ENCODE results near the gene POMT1.

DNA sequence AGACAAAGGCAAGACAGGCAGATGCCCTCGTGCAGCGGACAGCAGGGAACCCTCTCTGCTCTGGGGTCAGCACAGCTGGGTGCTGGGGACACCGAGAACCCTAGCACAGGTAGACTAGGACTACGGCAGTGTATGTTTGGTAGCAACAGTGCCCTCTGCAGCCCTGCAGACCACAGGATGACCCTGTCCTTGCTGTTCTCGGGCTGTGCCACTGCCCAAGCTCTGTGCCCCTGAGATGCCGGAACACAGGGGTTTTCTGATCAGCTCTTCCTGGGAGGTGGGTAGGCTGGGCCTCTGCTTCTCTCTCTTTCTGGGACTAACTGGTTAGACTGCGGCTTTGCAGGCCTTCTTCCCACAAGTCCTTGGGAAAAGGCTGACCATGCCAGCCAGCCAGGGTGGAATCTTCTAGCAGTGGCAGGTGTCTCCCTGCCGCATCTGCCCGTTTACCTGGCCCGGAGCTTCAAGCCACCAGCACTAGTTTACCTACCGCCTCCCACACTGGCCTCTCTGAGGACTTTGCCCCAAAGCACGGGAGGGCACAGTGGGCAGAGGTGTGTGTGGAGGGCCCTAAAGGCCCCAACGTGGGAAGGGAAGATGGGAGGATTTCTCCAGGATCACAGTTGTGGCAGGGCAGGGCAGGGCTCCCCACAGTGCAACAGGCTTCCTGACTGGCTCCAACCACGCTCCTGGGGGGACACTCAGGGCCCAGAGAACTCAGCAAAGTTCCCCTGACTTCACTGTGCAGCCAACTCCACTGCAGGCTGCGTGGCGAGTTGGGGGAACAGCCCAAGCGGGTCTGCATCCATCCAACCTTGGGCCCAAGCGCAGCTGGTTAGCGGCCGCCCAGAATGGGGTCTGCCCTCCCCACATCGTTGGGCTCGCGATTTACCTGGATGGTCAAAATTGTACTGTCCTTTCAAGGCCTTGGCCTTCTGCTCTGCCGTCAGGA is 27.2 kb downstream of the POMT1 start:
- TF ChIP-seq, protein P1, sequence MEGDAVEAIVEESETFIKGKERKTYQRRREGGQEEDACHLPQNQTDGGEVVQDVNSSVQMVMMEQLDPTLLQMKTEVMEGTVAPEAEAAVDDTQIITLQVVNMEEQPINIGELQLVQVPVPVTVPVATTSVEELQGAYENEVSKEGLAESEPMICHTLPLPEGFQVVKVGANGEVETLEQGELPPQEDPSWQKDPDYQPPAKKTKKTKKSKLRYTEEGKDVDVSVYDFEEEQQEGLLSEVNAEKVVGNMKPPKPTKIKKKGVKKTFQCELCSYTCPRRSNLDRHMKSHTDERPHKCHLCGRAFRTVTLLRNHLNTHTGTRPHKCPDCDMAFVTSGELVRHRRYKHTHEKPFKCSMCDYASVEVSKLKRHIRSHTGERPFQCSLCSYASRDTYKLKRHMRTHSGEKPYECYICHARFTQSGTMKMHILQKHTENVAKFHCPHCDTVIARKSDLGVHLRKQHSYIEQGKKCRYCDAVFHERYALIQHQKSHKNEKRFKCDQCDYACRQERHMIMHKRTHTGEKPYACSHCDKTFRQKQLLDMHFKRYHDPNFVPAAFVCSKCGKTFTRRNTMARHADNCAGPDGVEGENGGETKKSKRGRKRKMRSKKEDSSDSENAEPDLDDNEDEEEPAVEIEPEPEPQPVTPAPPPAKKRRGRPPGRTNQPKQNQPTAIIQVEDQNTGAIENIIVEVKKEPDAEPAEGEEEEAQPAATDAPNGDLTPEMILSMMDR (IDR thresholded peaks at IDR 0.05): no peak
- TF ChIP-seq ZFX (IDR thresholded peaks at IDR 0.05; ENCODE audit: borderline replicate concordance): no peak
